Tibial nerve (tissue), 4 donors: Measurements from ENCODE around the gene NUP98.

Source experiments
- CTCF ChIP-seq, 5 experiments: fragments of 200-600 bp in 3 of 5; fragments of 450-650 bp in 2 of 5; sonication (generic) in 3 of 5; IDR thresholded peaks; one replicate each; pipeline ENCODE4 v1.5.1; 2016 to 2019; ENCODE audit warnings: antibody characterized with exemption in 5 of 5, mild to moderate bottlenecking in 3 of 5, moderate library complexity in 2 of 5
- EP300 ChIP-seq, 2 donors: sonication (generic); formaldehyde crosslinking; IDR thresholded peaks; one replicate each; pipeline ENCODE4 v1.6.1; 2017; ENCODE audit warnings: antibody characterized with exemption in 2 of 2, mild to moderate bottlenecking in 1 of 2
- POLR2A ChIP-seq, 2 donors: fragments of 450-650 bp; IDR thresholded peaks; one replicate each; pipeline ENCODE4 v1.6.1; 2017; ENCODE audit warnings: antibody characterized with exemption in 2 of 2, mild to moderate bottlenecking in 2 of 2, moderate library complexity in 2 of 2

- TF ChIP-seq EP300 (IDR thresholded peaks at IDR 0.05): no peak
- no peak for TF ChIP-seq CTCF (IDR thresholded peaks at IDR 0.05)
- no peak for TF ChIP-seq POLR2A (IDR thresholded peaks at IDR 0.05)
These were observed 166.0 kb downstream of the NUP98 start for GRCh38 chr11:3631331-3631730.
